K562 (cell line): ENCODE results near the gene AP1M2. TPM values are rescaled to one million over a fixed set of nuclear protein-coding genes. Genes with fewer than 3 reads are reported as not detected.

Source experiments
- CHD7 ChIP-seq: fragments of 200-600 bp; sonication (generic); IDR thresholded peaks from one replicate; pipeline ENCODE4 v1.6.1; 2012; ENCODE audit warnings: mild to moderate bottlenecking, low read depth, low read length, inconsistent platforms
- ELK1 ChIP-seq: sonication (generic); formaldehyde crosslinking; IDR thresholded peaks from 2 replicates; pipeline ENCODE4 v1.8.1; 2022; ENCODE audit warnings: missing genetic modification reagents
- KAT2B ChIP-seq: IDR thresholded peaks from one replicate; pipeline ENCODE4 v1.6.1; 2012; ENCODE audit warnings: low read depth, mild to moderate bottlenecking, control low read depth, inconsistent platforms, low read length, moderate library complexity
- KDM2B ChIP-seq: fragments of 250-450 bp; sonication (Bioruptor Pico); IDR thresholded peaks from 2 replicates; pipeline ENCODE4 v1.8.0; 2021; ENCODE audit warnings: mild to moderate bottlenecking, moderate library complexity
- RB1 ChIP-seq: fragments of 450-650 bp; IDR thresholded peaks from 2 replicates; pipeline ENCODE4 v1.6.1; 2017; ENCODE audit warnings: low read depth, mild to moderate bottlenecking
- SMAD2 ChIP-seq: fragments of 150-350 bp; IDR thresholded peaks from 2 replicates; pipeline ENCODE4 v1.6.1; 2014; ENCODE audit warnings: low read depth, mild to moderate bottlenecking, low read length
- polyA plus RNA-seq, 8 experiments: library from polyadenylated mRNA; depleted of rRNA in 4 of 8; stranded (reverse) in 5 of 8; unstranded in 3 of 8; fragments of >200 nt; fragmentation: Nextera tagmentation in 2 of 8; fragmentation: Illumina TruSeq in 1 of 8; extraction: Ambion mirVana in 2 of 8; extraction: Trizol in 1 of 8; gene quantifications; 2 replicates each; pipeline versions ENCODE4 v1.2.1 to v1.2.3, GENCODE V29; 2011 to 2014; ENCODE audit warnings: inconsistent platforms in 1 of 8, missing spikeins in 1 of 8
- total RNA-seq, 7 experiments: library from RNA; depleted of rRNA in 6 of 7; stranded (reverse); fragments of >200 nt in 6 of 7; fragmentation: Illumina TruSeq in 2 of 7; extraction: Trizol in 2 of 7; gene quantifications; 2 replicates each; pipeline versions ENCODE4 v1.2.1 to v1.2.3, GENCODE V29; 2011 to 2021; ENCODE audit warnings: low replicate concordance in 1 of 7
- TF ChIP-seq, protein P1 (sequence below): fragments of 250-450 bp; sonication (Bioruptor Pico); IDR thresholded peaks from 2 replicates; pipeline ENCODE4 v1.5.0; 2021; ENCODE audit warnings: mild to moderate bottlenecking, borderline replicate concordance
- TF ChIP-seq, protein P2 (sequence below): IDR thresholded peaks from 3 replicates; pipeline ENCODE4 v1.6.1; 2011; ENCODE audit warnings: borderline replicate concordance, mild to moderate bottlenecking, moderate library complexity; ENCODE audit not compliant: insufficient read length; ENCODE audit errors: extremely low read depth

The AP1M2 gene
- total and polyA plus RNA-seq, 9 of the 15 experiments (the other 6 are each of a cell fraction or from before 2014, with no cell fraction given): 0.33 to 1.4 (median 0.89) TPM; not detected in 1

- TF ChIP-seq, protein P1, sequence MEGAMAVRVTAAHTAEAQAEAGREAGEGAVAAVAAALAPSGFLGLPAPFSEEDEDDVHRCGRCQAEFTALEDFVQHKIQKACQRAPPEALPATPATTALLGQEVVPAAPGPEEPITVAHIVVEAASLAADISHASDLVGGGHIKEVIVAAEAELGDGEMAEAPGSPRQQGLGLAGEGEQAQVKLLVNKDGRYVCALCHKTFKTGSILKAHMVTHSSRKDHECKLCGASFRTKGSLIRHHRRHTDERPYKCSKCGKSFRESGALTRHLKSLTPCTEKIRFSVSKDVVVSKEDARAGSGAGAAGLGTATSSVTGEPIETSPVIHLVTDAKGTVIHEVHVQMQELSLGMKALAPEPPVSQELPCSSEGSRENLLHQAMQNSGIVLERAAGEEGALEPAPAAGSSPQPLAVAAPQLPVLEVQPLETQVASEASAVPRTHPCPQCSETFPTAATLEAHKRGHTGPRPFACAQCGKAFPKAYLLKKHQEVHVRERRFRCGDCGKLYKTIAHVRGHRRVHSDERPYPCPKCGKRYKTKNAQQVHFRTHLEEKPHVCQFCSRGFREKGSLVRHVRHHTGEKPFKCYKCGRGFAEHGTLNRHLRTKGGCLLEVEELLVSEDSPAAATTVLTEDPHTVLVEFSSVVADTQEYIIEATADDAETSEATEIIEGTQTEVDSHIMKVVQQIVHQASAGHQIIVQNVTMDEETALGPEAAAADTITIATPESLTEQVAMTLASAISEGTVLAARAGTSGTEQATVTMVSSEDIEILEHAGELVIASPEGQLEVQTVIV (CRISPR knock-in tag): no peak
- TF ChIP-seq KAT2B: no peak
- TF ChIP-seq RB1: no peak
- no peak for TF ChIP-seq ELK1
- TF ChIP-seq KDM2B (CRISPR knock-in tag): no peak
- TF ChIP-seq SMAD2: no peak
- no peak for TF ChIP-seq CHD7
- TF ChIP-seq, protein P2, sequence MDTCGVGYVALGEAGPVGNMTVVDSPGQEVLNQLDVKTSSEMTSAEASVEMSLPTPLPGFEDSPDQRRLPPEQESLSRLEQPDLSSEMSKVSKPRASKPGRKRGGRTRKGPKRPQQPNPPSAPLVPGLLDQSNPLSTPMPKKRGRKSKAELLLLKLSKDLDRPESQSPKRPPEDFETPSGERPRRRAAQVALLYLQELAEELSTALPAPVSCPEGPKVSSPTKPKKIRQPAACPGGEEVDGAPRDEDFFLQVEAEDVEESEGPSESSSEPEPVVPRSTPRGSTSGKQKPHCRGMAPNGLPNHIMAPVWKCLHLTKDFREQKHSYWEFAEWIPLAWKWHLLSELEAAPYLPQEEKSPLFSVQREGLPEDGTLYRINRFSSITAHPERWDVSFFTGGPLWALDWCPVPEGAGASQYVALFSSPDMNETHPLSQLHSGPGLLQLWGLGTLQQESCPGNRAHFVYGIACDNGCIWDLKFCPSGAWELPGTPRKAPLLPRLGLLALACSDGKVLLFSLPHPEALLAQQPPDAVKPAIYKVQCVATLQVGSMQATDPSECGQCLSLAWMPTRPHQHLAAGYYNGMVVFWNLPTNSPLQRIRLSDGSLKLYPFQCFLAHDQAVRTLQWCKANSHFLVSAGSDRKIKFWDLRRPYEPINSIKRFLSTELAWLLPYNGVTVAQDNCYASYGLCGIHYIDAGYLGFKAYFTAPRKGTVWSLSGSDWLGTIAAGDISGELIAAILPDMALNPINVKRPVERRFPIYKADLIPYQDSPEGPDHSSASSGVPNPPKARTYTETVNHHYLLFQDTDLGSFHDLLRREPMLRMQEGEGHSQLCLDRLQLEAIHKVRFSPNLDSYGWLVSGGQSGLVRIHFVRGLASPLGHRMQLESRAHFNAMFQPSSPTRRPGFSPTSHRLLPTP: no peak
These were observed 42.8 kb downstream of the AP1M2 start (continued) for GRCh38 chr19:10544242-10544752.
